AML-193 (cell line): Measurements from ENCODE around the gene MUC2.

Source experiments
- DNase-seq, 2 experiments: peaks; one replicate each; lab custom pipeline; 2025; lab: John Stamatoyannopoulos, UW

The MUC2 gene

GRCh38 chr11:1036931-1037330 is 37.7 kb upstream of the MUC2 start:
- no peak for DNase-seq

- DNase-seq: no peak
Measured at GRCh38 chr11:1037506-1038055, 37.1 kb upstream of the MUC2 start.

GRCh38 chr11:1038361-1038760 is 36.3 kb upstream of the MUC2 start:
- DNase-seq: no peak

- no peak for DNase-seq
Measured at GRCh38 chr11:1038921-1039320, 35.8 kb upstream of the MUC2 start.

- no peak for DNase-seq
Measured at GRCh38 chr11:1039481-1040427, 34.9 kb upstream of the MUC2 start.

GRCh38 chr11:1040428-1041148 is 34.1 kb upstream of the MUC2 start:
- no peak for DNase-seq

- DNase-seq: no peak
Measured at GRCh38 chr11:1041149-1041467, 33.6 kb upstream of the MUC2 start.

- DNase-seq: no peak
Measured at GRCh38 chr11:1041471-1041870, 33.2 kb upstream of the MUC2 start.

GRCh38 chr11:1041936-1042608 is 32.6 kb upstream of the MUC2 start:
- DNase-seq: no peak

GRCh38 chr11:1042626-1043562 is 31.8 kb upstream of the MUC2 start:
- DNase-seq: no peak

- DNase-seq: no peak
Measured at GRCh38 chr11:1043563-1044096, 31.0 kb upstream of the MUC2 start.

- no peak for DNase-seq
Measured at GRCh38 chr11:1044160-1044559, 30.5 kb upstream of the MUC2 start.

- DNase-seq: no peak
Measured at GRCh38 chr11:1047595-1048156, 27.0 kb upstream of the MUC2 start.

GRCh38 chr11:1048375-1049070 is 26.2 kb upstream of the MUC2 start:
- no peak for DNase-seq

GRCh38 chr11:1049071-1049405 is 25.6 kb upstream of the MUC2 start:
- no peak for DNase-seq

- no peak for DNase-seq
Measured at GRCh38 chr11:1049431-1049891, 25.2 kb upstream of the MUC2 start.

- no peak for DNase-seq
Measured at GRCh38 chr11:1049911-1050580, 24.6 kb upstream of the MUC2 start.

GRCh38 chr11:1050581-1051355 is 23.9 kb upstream of the MUC2 start:
- DNase-seq: peak; percentile 45 to 47
